Rectal smooth muscle tissue (tissue), 1 donor: ENCODE results near the gene OSM.
"Not testable (repeated sequence)": the region's sequence is repeated elsewhere in the genome, so short reads cannot be mapped to it uniquely, and the experiment has no call there.

ENCODE experiments used
- H3K27ac ChIP-seq: one replicate; pipeline ENCODE4 v1.7.0; 2013; ENCODE audit warnings: low read depth, low read length, inconsistent platforms
- H3K27me3 ChIP-seq: one replicate; pipeline ENCODE4 v1.7.0; 2013; ENCODE audit warnings: low read length; ENCODE audit not compliant: control insufficient read depth, insufficient read depth
- H3K36me3 ChIP-seq: one replicate; pipeline ENCODE4 v1.7.0; 2013; ENCODE audit warnings: low read length; ENCODE audit not compliant: control insufficient read depth, insufficient read depth
- H3K4me1 ChIP-seq: one replicate; pipeline ENCODE4 v1.7.0; 2013; ENCODE audit warnings: low read length; ENCODE audit not compliant: control insufficient read depth, insufficient read depth
- H3K4me3 ChIP-seq: one replicate; pipeline ENCODE4 v1.7.0; 2013; ENCODE audit warnings: low read length
- H3K9ac ChIP-seq: one replicate; pipeline ENCODE4 v1.7.0; 2013; ENCODE audit warnings: low read length

Gene OSM

GRCh38 chr22:30240541-30241417, 25.9 kb downstream of the OSM start:
- H3K27ac ChIP-seq, result no peak overlapping the region

GRCh38 chr22:30239488-30240405, 26.9 kb downstream of the OSM start:
- Histone ChIP-seq H3K27me3 (peaks cover 1% of the 10 kb centered on the region), H3K36me3 (no peaks in the 10 kb centered on the region), H3K27ac (no peak overlapping the region), H3K4me1 (no peaks in the 10 kb centered on the region), H3K9ac (no peak overlapping the region), H3K4me3 (no peak overlapping the region)

More at GRCh38 chr22:30240541-30241417, 25.9 kb downstream of the OSM start:
- Histone ChIP-seq H3K36me3 (no peaks in the 10 kb centered on the region), H3K4me3 (no peak overlapping the region), H3K4me1 (no peaks in the 10 kb centered on the region), H3K27me3 (peaks cover 6% of the 10 kb centered on the region), H3K9ac (no peak overlapping the region)

GRCh38 chr22:30238661-30239487, 27.8 kb downstream of the OSM start:
- H3K27ac ChIP-seq, result no peak overlapping the region
- H3K9ac ChIP-seq, result no peak overlapping the region
- H3K4me3 ChIP-seq, result no peak overlapping the region
- no peaks in the 10 kb centered on the region for H3K4me1 ChIP-seq
- no peaks in the 10 kb centered on the region for H3K27me3 ChIP-seq
- no peaks in the 10 kb centered on the region for H3K36me3 ChIP-seq

- no peaks in the 10 kb centered on the region for H3K4me1 ChIP-seq
- no peak overlapping the region for H3K27ac ChIP-seq
Measured at GRCh38 chr22:30238136-30238535, 28.5 kb downstream of the OSM start.

GRCh38 chr22:30236875-30237274, 29.8 kb downstream of the OSM start:
- no peak overlapping the region for H3K27ac ChIP-seq
- H3K4me1 ChIP-seq, result no peaks in the 10 kb centered on the region
- H3K27me3 ChIP-seq, result no peaks in the 10 kb centered on the region

More at GRCh38 chr22:30238136-30238535, 28.5 kb downstream of the OSM start:
- no peak overlapping the region for H3K9ac ChIP-seq
- no peaks in the 10 kb centered on the region for H3K27me3 ChIP-seq
- no peaks in the 10 kb centered on the region for H3K36me3 ChIP-seq
- H3K4me3 ChIP-seq, result no peak overlapping the region

GRCh38 chr22:30235687-30236170, 30.9 kb downstream of the OSM start:
- no peaks in the 10 kb centered on the region for H3K36me3 ChIP-seq
- H3K4me3 ChIP-seq, result no peak overlapping the region
- H3K27me3 ChIP-seq, result no peaks in the 10 kb centered on the region
- no peaks in the 10 kb centered on the region for H3K4me1 ChIP-seq
- H3K9ac ChIP-seq, result no peak overlapping the region
- no peak overlapping the region for H3K27ac ChIP-seq

More at GRCh38 chr22:30236875-30237274, 29.8 kb downstream of the OSM start:
- Histone ChIP-seq H3K9ac (no peak overlapping the region), H3K4me3 (no peak overlapping the region), H3K36me3 (no peaks in the 10 kb centered on the region)

GRCh38 chr22:30234786-30235470, 31.7 kb downstream of the OSM start:
- H3K4me3 ChIP-seq, result no peak overlapping the region
- no peaks in the 10 kb centered on the region for H3K27me3 ChIP-seq
- H3K4me1 ChIP-seq, result no peaks in the 10 kb centered on the region
- H3K27ac ChIP-seq, result no peak overlapping the region
- no peaks in the 10 kb centered on the region for H3K36me3 ChIP-seq
- H3K9ac ChIP-seq, result no peak overlapping the region

GRCh38 chr22:30234325-30234724, 32.3 kb downstream of the OSM start:
- not testable (repeated sequence) for H3K9ac ChIP-seq, H3K4me3 ChIP-seq, H3K27ac ChIP-seq, H3K4me1 ChIP-seq, H3K36me3 ChIP-seq, H3K27me3 ChIP-seq

GRCh38 chr22:30233582-30233981, 33.1 kb downstream of the OSM start:
- H3K36me3 ChIP-seq, result no peaks in the 10 kb centered on the region
- no peaks in the 10 kb centered on the region for H3K27me3 ChIP-seq
- no peaks in the 10 kb centered on the region for H3K4me1 ChIP-seq
- no peak overlapping the region for H3K9ac ChIP-seq
- H3K4me3 ChIP-seq, result no peak overlapping the region
- no peak overlapping the region for H3K27ac ChIP-seq

GRCh38 chr22:30232716-30233218, 33.9 kb downstream of the OSM start:
- Histone ChIP-seq H3K27me3 (no peaks in the 10 kb centered on the region), H3K27ac (no peak overlapping the region), H3K36me3 (no peaks in the 10 kb centered on the region), H3K4me3 (no peak overlapping the region), H3K4me1 (no peaks in the 10 kb centered on the region), H3K9ac (no peak overlapping the region)

GRCh38 chr22:30230787-30231461, 35.7 kb downstream of the OSM start:
- Histone ChIP-seq H3K4me3 (no peak overlapping the region), H3K27me3 (no peaks in the 10 kb centered on the region), H3K4me1 (no peaks in the 10 kb centered on the region), H3K9ac (no peak overlapping the region), H3K27ac (no peak overlapping the region), H3K36me3 (no peaks in the 10 kb centered on the region)
